ENCODE results near the gene SPAG6.

- TF ChIP-seq CTCF (IDR thresholded peaks at IDR 0.05; ENCODE audit: low read length) (no peak), EZH2phosphoT487 (IDR thresholded peaks at IDR 0.05; ENCODE audit: low read length) (no peak), EZH2 (optimal IDR thresholded peaks at IDR 0.05; ENCODE audit: low read depth, low read length) (no peak)
Measured at GRCh38 chr10:22363305-22363704, 18.0 kb downstream of the SPAG6 start.
